ENCODE measurements around the gene CFAP97D2.

DNA sequence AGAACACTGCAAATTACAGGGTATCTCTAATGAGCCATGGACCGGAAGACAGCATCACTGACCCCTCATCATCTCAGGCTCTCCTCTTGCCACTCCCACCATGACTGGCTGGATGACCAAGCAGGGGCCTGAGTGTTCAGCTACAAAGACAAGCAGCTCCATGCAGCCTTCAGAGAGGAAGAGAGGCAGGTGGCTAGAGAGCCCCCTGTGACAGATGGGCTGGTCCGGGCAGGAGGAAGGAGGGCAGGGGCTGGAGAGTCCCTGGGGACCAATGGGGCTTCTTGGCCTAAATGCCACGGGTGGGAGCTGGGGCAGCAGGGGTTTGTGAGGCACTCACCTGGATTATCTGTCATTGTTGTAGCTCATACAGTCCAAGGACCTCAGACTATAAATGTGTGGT, 33.8 kb upstream of the CFAP97D2 start:
- TF ChIP-seq, protein P1, sequence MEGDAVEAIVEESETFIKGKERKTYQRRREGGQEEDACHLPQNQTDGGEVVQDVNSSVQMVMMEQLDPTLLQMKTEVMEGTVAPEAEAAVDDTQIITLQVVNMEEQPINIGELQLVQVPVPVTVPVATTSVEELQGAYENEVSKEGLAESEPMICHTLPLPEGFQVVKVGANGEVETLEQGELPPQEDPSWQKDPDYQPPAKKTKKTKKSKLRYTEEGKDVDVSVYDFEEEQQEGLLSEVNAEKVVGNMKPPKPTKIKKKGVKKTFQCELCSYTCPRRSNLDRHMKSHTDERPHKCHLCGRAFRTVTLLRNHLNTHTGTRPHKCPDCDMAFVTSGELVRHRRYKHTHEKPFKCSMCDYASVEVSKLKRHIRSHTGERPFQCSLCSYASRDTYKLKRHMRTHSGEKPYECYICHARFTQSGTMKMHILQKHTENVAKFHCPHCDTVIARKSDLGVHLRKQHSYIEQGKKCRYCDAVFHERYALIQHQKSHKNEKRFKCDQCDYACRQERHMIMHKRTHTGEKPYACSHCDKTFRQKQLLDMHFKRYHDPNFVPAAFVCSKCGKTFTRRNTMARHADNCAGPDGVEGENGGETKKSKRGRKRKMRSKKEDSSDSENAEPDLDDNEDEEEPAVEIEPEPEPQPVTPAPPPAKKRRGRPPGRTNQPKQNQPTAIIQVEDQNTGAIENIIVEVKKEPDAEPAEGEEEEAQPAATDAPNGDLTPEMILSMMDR (IDR thresholded peaks at IDR 0.05) = no peak
- no peak for TF ChIP-seq GABPA (IDR thresholded peaks at IDR 0.05; ENCODE audit: low read depth)
- TF ChIP-seq, protein P2, sequence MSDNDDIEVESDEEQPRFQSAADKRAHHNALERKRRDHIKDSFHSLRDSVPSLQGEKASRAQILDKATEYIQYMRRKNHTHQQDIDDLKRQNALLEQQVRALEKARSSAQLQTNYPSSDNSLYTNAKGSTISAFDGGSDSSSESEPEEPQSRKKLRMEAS (IDR thresholded peaks at IDR 0.05; ENCODE audit: low read depth) = no peak
- no peak for TF ChIP-seq TAF1 (IDR thresholded peaks at IDR 0.05; ENCODE audit: borderline replicate concordance, low read depth, low read length)
- no peak for TF ChIP-seq TEAD4 (IDR thresholded peaks at IDR 0.05; ENCODE audit: borderline replicate concordance, insufficient read depth)
- TF ChIP-seq EP300 (IDR thresholded peaks at IDR 0.05; ENCODE audit: borderline replicate concordance in 1 of 2, low read depth in 1 of 2, low read length in 1 of 2) = no peak
- no peak for TF ChIP-seq FOXM1 (IDR thresholded peaks at IDR 0.05; ENCODE audit: low read depth)
- no peak for TF ChIP-seq MXI1 (IDR thresholded peaks at IDR 0.05; ENCODE audit: low read depth, low read length)
- TF ChIP-seq SMC3 (IDR thresholded peaks at IDR 0.05; ENCODE audit: low read depth, low read length) = no peak
- TF ChIP-seq CHD2 (IDR thresholded peaks at IDR 0.05; ENCODE audit: low read length, partially characterized antibody) = no peak
